ENCODE measurements around the gene ATOH8.

Gene ATOH8

GRCh38 chr2:85802354-85803103, 48.7 kb downstream of the ATOH8 start:
- DNase-seq (ENCODE audit: low read depth), result no peak

- no peak for DNase-seq (ENCODE audit: low read depth)
These were observed 50.1 kb downstream of the ATOH8 start for GRCh38 chr2:85803704-85804425.

- no peak for DNase-seq (ENCODE audit: low read depth)
These were observed 50.8 kb downstream of the ATOH8 start for GRCh38 chr2:85804583-85804982.

- no peak for DNase-seq (ENCODE audit: low read depth)
These were observed 52.7 kb downstream of the ATOH8 start for GRCh38 chr2:85806358-85807118.

- no peak for DNase-seq (ENCODE audit: low read depth)
These were observed 54.0 kb downstream of the ATOH8 start for GRCh38 chr2:85807756-85808155.

GRCh38 chr2:85810371-85811179, 56.8 kb downstream of the ATOH8 start:
- no peak for DNase-seq (ENCODE audit: low read depth)

- no peak for DNase-seq (ENCODE audit: low read depth)
These were observed 57.6 kb downstream of the ATOH8 start for GRCh38 chr2:85811180-85812093.

GRCh38 chr2:85812094-85812735, 58.4 kb downstream of the ATOH8 start:
- no peak for DNase-seq (ENCODE audit: low read depth)

- DNase-seq (ENCODE audit: low read depth), result no peak
These were observed 59.6 kb downstream of the ATOH8 start for GRCh38 chr2:85813211-85813981.

- DNase-seq (ENCODE audit: low read depth), result peak; percentile 70
These were observed 60.4 kb downstream of the ATOH8 start for GRCh38 chr2:85813982-85814801.

GRCh38 chr2:85814802-85815550, 61.2 kb downstream of the ATOH8 start:
- DNase-seq (ENCODE audit: low read depth), result no peak

GRCh38 chr2:85819811-85820510, 66.2 kb downstream of the ATOH8 start:
- DNase-seq (ENCODE audit: low read depth), result no peak

- no peak for DNase-seq (ENCODE audit: low read depth)
These were observed 69.0 kb downstream of the ATOH8 start for GRCh38 chr2:85822766-85823165.

- no peak for DNase-seq (ENCODE audit: low read depth)
These were observed 70.2 kb downstream of the ATOH8 start for GRCh38 chr2:85823951-85824350.

- DNase-seq (ENCODE audit: low read depth), result peak; percentile 62
These were observed 73.4 kb downstream of the ATOH8 start for GRCh38 chr2:85826990-85827878.

GRCh38 chr2:85827879-85828569, 74.2 kb downstream of the ATOH8 start:
- no peak for DNase-seq (ENCODE audit: low read depth)
